Esophagus (tissue), 2 donors: ENCODE measurements around the gene ADGRL2. TPM values are rescaled to one million over a fixed set of nuclear protein-coding genes. Genes with fewer than 3 reads are reported as not detected.
"Not testable (repeated sequence)": the region's sequence is repeated elsewhere in the genome, so short reads cannot be mapped to it uniquely, and the experiment has no call there.

Experiments
- H3K27ac ChIP-seq, 2 donors: one replicate each; pipeline ENCODE4 v1.5.1; 2013; ENCODE audit warnings: low read depth in 2 of 2, mild to moderate bottlenecking in 2 of 2, inconsistent platforms in 1 of 2, low read length in 1 of 2, moderate library complexity in 1 of 2
- H3K27me3 ChIP-seq, 2 donors: one replicate each; pipeline ENCODE4 v1.6.1; 2013; ENCODE audit warnings: low read length in 2 of 2, control low read depth in 1 of 2, mild to moderate bottlenecking in 1 of 2; ENCODE audit not compliant: insufficient read depth in 2 of 2, control insufficient read depth in 1 of 2
- H3K36me3 ChIP-seq, 2 donors: one replicate each; pipeline ENCODE4 v1.6.1; 2013; ENCODE audit warnings: low read length in 1 of 2; ENCODE audit not compliant: control insufficient read depth in 2 of 2, insufficient read depth in 2 of 2
- H3K4me1 ChIP-seq, 2 donors: one replicate each; pipeline ENCODE4 v1.6.1; 2013; ENCODE audit warnings: low read length in 1 of 2; ENCODE audit not compliant: control insufficient read depth in 2 of 2, insufficient read depth in 2 of 2
- H3K4me3 ChIP-seq, 2 donors: one replicate each; pipeline ENCODE4 v1.5.1; 2013; ENCODE audit warnings: low read length in 2 of 2, mild to moderate bottlenecking in 2 of 2, low read depth in 1 of 2, moderate library complexity in 1 of 2
- H3K9me3 ChIP-seq, 2 donors: one replicate each; pipeline ENCODE4 v1.6.1; 2013; ENCODE audit warnings: mild to moderate bottlenecking in 2 of 2, low read depth in 1 of 2, low read length in 1 of 2, moderate library complexity in 1 of 2; ENCODE audit not compliant: control insufficient read depth in 2 of 2, insufficient read depth in 1 of 2
- WGBS, 2 donors: extraction: QIAGEN DNeasy Blood & Tissue Kit; methylation state at CpG; one replicate each; pipeline ENCODE4 v1.1.7; 2013; 5-methylcytosine and 5-hydroxymethylcytosine counted together
- polyA plus RNA-seq, 2 donors: library from polyadenylated mRNA; stranded (reverse); fragments of 200-250 nt; gene quantifications; one replicate each; pipeline ENCODE4 v1.2.3, GENCODE V29; 2013
- donor health status: healthy with polysubstance abuse.
- donor health status: Bipolar disorder and iron deficiency.

Gene ADGRL2
- polyA plus RNA-seq, 2 donors, result 25.3 to 26.0 TPM

DNA sequence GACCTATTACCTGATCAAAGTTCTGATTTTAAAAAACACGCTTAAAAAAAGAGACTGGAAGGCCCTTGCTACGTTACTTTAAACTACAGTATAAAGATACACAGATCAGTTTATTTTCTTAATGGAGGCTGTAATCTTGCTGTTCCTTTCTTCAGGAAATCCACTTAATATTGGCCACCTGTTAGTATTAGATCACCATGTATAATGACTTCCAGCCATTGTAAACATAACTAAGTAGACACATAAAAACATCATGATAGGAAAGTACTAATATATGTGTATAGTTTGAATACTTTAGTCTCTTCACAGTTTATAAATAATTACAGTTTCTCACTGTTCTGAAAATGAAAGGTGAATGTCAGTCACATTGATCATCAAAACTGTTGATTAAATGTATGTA lies 68.6 kb downstream of the ADGRL2 start:
- Histone ChIP-seq H3K27ac (no peak overlapping the region), H3K4me3 (no peak overlapping the region), H3K27me3 (no peaks in the 10 kb centered on the region), H3K36me3 (no peaks in the 10 kb centered on the region), H3K9me3 (no peaks in the 10 kb centered on the region), H3K4me1 (no peaks in the 10 kb centered on the region)
- 71 to 76% methylated on average over 2 of the region's 2 CpGs for WGBS, 2 donors

DNA sequence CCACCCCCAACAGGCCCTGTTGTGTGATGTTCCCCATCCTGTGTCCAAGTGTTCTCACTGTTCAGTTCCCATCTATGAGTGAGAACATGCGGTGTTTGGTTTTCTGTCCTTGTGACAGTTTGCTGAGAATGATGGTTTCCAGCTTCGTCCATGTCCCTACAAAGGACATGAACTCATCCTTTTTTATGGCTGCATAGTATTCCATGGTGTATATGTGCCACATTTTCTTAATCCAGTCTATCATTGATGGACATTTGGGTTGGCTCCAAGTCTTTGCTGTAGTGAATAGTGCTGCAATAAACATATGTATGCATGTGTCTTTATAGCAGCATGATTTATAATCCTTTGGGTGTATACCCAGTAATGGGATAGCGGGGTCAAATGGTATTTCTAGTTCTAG lies 70.4 kb downstream of the ADGRL2 start:
- WGBS, 2 donors, result 94 to 100% methylated on average over 2 of the region's 3 CpGs
- H3K36me3 ChIP-seq, result not testable (repeated sequence)

DNA sequence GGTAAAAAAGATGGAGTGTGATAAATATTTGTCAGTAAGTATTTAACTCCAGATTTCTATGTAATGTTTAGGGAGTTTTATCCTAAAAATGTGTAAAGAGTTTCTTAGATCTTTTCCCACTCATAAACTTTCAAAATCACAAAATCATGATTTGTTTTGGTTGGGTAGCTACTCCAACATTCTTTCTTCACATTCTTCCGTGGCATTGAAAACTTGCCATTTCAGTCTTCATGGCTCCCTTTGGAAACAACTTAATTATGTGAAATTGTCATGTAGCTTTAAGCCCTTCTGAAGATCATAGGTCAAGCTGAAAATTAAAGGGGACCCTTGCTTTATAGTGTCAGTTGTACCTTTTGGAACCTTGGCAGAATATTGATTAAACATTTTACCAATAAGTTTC lies 73.2 kb downstream of the ADGRL2 start:
- Histone ChIP-seq H3K27ac (no peak overlapping the region), H3K4me1 (no peaks in the 10 kb centered on the region), H3K27me3 (no peaks in the 10 kb centered on the region), H3K36me3 (no peaks in the 10 kb centered on the region), H3K4me3 (no peak overlapping the region), H3K9me3 (no peaks in the 10 kb centered on the region)
- WGBS, 2 donors, result 49 to 55% methylated on average over 1 of the region's 1 CpG

More for the DNA sequence above, 70.4 kb downstream of the ADGRL2 start:
- not testable (repeated sequence) for H3K4me1 ChIP-seq, H3K27me3 ChIP-seq, H3K27ac ChIP-seq, H3K9me3 ChIP-seq, H3K4me3 ChIP-seq

DNA sequence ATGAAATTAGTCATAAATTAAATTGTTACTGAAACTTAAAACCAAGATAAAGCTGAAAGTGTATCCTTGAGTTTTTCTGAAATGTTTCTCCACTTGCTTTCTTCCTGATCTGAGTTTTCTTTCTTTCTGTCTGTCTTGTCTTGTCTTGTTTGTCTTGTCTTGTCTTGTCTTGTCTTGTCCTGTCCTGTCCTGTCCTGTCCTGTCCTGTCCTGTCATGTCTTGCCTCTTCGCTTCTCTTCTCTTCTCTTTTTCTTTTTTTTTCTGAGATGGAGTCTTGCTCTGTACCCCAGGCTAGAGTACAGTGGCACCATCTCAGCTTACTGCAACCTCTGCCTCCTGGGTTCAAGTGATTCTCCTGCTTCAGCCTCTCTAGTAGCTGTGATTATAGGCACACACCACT lies 73.7 kb downstream of the ADGRL2 start:
- H3K27me3 ChIP-seq, result no peaks in the 10 kb centered on the region
- no peak overlapping the region for H3K4me3 ChIP-seq
- no peaks in the 10 kb centered on the region for H3K9me3 ChIP-seq
- H3K27ac ChIP-seq, result no peak overlapping the region
- H3K4me1 ChIP-seq, result no peaks in the 10 kb centered on the region
- 64 to 67% methylated on average over 1 of the region's 1 CpG for WGBS, 2 donors
- no peaks in the 10 kb centered on the region for H3K36me3 ChIP-seq

GRCh38 chr1:81874940-81875339 lies 74.2 kb downstream of the ADGRL2 start:
- Histone ChIP-seq H3K4me1 (no peaks in the 10 kb centered on the region), H3K27ac (no peak overlapping the region), H3K9me3 (no peaks in the 10 kb centered on the region), H3K4me3 (no peak overlapping the region), H3K27me3 (no peaks in the 10 kb centered on the region), H3K36me3 (no peaks in the 10 kb centered on the region)
- 60 to 69% methylated on average over 3 of the region's 3 CpGs for WGBS, 2 donors

DNA sequence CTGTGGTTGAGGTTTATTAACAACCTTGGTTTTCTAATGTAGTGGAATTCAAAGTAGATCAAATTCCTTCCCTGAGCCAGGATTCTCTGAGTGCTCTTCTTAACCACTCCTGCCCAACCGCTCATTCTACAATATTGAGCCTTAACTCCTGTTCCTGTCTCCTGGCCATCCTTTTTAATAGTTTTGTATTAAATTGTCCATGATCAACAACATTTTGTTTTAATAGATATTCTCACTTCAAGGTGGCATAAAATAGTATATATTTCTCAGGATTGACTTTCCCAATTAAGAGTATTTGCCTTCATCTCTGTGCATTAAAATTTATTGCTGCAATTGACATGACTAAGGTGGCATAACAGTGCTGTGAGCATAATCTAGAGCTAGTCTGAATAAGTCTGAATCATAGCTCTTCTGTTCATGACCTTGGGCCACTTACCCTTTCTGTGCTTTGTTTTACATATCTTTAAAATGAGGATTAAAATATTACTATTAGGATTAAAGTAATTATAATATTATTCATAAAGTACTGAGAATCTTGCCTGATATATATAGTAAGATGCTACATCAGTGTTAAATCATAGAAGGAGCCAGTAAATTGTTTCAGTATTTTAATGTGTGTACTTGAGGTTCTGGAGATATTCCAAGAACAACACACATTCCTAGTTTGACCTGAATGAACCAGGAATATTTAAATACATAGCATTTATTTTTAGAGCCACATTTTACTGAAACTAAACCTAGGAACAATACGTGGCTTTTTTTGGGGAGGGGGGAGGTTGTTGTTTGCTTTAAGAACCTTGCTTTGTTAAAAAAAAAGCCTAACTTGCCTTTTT lies 76.4 kb downstream of the ADGRL2 start:
- 59 to 60% methylated on average over 2 of the region's 2 CpGs for WGBS, 2 donors
- no peak overlapping the region for H3K4me3 ChIP-seq
- H3K4me1 ChIP-seq, result no peaks in the 10 kb centered on the region
- no peaks in the 10 kb centered on the region for H3K36me3 ChIP-seq
- H3K27me3 ChIP-seq, result no peaks in the 10 kb centered on the region
- H3K27ac ChIP-seq, result no peak overlapping the region
- H3K9me3 ChIP-seq, result no peaks in the 10 kb centered on the region

- H3K27ac ChIP-seq, result no peak overlapping the region
- WGBS, 2 donors, result 21 to 30% methylated on average over 1 of the region's 1 CpG
- H3K9me3 ChIP-seq, result no peaks in the 10 kb centered on the region
- no peaks in the 10 kb centered on the region for H3K36me3 ChIP-seq
- no peaks in the 10 kb centered on the region for H3K27me3 ChIP-seq
- no peaks in the 10 kb centered on the region for H3K4me1 ChIP-seq
- no peak overlapping the region for H3K4me3 ChIP-seq
Observed at GRCh38 chr1:81877940-81878339, 77.2 kb downstream of the ADGRL2 start.

DNA sequence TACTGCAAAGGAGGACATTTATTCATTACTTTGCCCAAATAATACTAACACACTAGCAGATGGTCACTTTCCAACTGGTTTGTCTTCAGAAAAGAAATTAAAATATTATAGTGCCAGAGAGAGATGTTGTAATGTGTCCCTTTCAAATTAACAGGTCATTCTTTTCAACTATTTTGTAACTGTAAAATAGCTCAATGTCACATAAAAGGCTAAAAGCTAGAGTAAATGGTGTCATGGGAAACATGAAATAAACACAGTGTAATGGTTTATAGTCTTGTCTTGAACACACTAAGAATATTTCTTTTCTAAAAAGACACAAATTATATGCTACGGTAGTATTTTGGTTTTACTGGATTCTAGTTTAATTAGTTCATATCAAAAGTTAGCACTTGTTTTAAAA lies 77.8 kb downstream of the ADGRL2 start:
- Histone ChIP-seq H3K9me3 (no peaks in the 10 kb centered on the region), H3K36me3 (no peaks in the 10 kb centered on the region), H3K27me3 (no peaks in the 10 kb centered on the region), H3K27ac (no peak overlapping the region), H3K4me3 (no peak overlapping the region), H3K4me1 (no peaks in the 10 kb centered on the region)
- WGBS, 2 donors, result 65 to 80% methylated on average over 1 of the region's 1 CpG

DNA sequence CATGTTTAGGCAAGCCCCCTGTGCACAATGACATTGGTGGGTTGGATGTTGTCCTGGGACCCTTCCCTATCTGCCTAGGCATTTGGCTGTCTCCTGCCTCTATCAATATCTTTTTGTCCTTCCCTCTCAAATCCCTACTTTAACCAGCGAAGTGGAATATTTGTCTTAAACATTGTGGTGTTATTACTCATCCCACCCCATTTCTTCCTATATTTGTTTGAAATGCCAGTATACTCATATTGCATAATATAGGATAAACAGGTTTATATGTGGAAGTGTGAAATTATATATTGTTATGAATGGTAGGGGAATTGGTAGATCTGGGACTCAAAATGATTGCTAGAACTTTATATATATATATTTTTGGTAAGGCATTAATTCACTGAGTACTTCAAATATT lies 80.0 kb downstream of the ADGRL2 start:
- no peaks in the 10 kb centered on the region for H3K36me3 ChIP-seq
- no peak overlapping the region for H3K4me3 ChIP-seq
- no peaks in the 10 kb centered on the region for H3K27me3 ChIP-seq
- no peak overlapping the region for H3K27ac ChIP-seq
- H3K4me1 ChIP-seq, result no peaks in the 10 kb centered on the region
- 84 to 88% methylated on average over 1 of the region's 1 CpG for WGBS, 2 donors
- no peaks in the 10 kb centered on the region for H3K9me3 ChIP-seq

DNA sequence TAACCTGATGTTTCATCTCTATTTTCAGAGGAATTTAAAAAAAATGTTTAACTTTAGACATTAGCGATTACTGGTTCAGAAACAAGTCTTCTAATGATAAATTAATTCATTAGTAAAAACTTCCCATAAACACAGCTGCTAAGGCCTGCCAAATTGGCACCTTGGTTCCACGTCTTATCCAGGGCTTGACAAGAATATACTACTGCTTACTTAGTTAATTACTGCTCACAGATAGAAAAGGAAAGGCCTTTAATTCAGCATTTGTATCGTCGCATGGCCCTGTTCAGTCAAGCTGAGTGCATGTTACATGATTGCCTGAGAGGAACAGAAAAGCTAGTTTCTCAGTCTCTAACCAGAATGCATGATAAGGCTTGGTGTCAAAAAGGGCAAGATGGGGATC lies 84.6 kb downstream of the ADGRL2 start:
- no peaks in the 10 kb centered on the region for H3K27me3 ChIP-seq
- no peaks in the 10 kb centered on the region for H3K36me3 ChIP-seq
- no peak overlapping the region for H3K4me3 ChIP-seq
- H3K27ac ChIP-seq, result no peak overlapping the region
- 64 to 65% methylated on average over 4 of the region's 4 CpGs for WGBS, 2 donors
- no peaks in the 10 kb centered on the region for H3K4me1 ChIP-seq
- no peaks in the 10 kb centered on the region for H3K9me3 ChIP-seq
